HEK293 (cell line): ENCODE data around the gene HEATR3.

ENCODE experiments used
- CTCF ChIA-PET: fragments of 350-600 bp; formaldehyde crosslinking; extraction: SDS; loops from one replicate; lab custom pipeline; 2021; ENCODE audit warnings: antibody characterized with exemption; lab: Yijun Ruan, JAX
- POLR2A ChIA-PET: fragments of 300-600 bp; formaldehyde crosslinking; extraction: SDS; loops from one replicate; lab custom pipeline; 2020; ENCODE audit warnings: antibody characterized with exemption, inconsistent platforms; lab: Yijun Ruan, JAX
- H3K27ac ChIP-seq: fragments of 200-500 bp; sonication (Bioruptor generic); 2 replicates; pipeline ENCODE4 v1.5.1; 2014; ENCODE audit warnings: low read depth, low read length, control low read depth, inconsistent platforms; ENCODE audit errors: extremely low read depth
- H3K36me3 ChIP-seq, 2 experiments: fragments of 200-500 bp in 1 of 2; sonication (Bioruptor generic) in 1 of 2; 1 replicate in 1 of 2; 2 replicates in 1 of 2; pipeline ENCODE4 v1.5.1; 2014 to 2017; ENCODE audit warnings: inconsistent platforms in 2 of 2, low read length in 2 of 2; ENCODE audit not compliant: control insufficient read depth in 2 of 2, insufficient read depth in 1 of 2
- H3K4me1 ChIP-seq: fragments of 200-500 bp; sonication (Bioruptor generic); 2 replicates; pipeline ENCODE4 v1.5.1; 2014; ENCODE audit warnings: mild to moderate bottlenecking, low read length, inconsistent platforms; ENCODE audit not compliant: control insufficient read depth, insufficient read depth
- H3K4me3 ChIP-seq: 2 replicates; pipeline ENCODE4 v1.5.1; 2011; ENCODE audit warnings: low read depth, mild to moderate bottlenecking, control low read depth, low read length, moderate library complexity
- H3K9me3 ChIP-seq: fragments of 200-500 bp; sonication (Bioruptor generic); 2 replicates; pipeline ENCODE4 v1.5.1; 2014; ENCODE audit warnings: low read depth, low read length, inconsistent platforms; ENCODE audit not compliant: control insufficient read depth, insufficient read depth
- EGR2 ChIP-seq: fragments of 450-650 bp; formaldehyde crosslinking; IDR thresholded peaks from 2 replicates; pipeline ENCODE4 v1.5.1; 2016; ENCODE audit warnings: low read depth, missing biosample characterization, missing genetic modification characterization
- IKZF3 ChIP-seq: fragments of 450-650 bp; IDR thresholded peaks from 2 replicates; pipeline ENCODE4 v1.5.0; 2018; ENCODE audit warnings: missing biosample characterization, mild to moderate bottlenecking, missing genetic modification characterization, moderate library complexity
- KLF9 ChIP-seq: fragments of 450-650 bp; formaldehyde crosslinking; IDR thresholded peaks from 2 replicates; pipeline ENCODE4 v1.5.1; 2016; ENCODE audit warnings: missing biosample characterization, missing genetic modification characterization, low read depth
- MEIS1 ChIP-seq: sonication (generic); formaldehyde crosslinking; IDR thresholded peaks from 2 replicates; pipeline ENCODE4 v1.8.1; 2022; ENCODE audit warnings: missing genetic modification reagents, mild to moderate bottlenecking, borderline replicate concordance
- OSR2 ChIP-seq: fragments of 450-650 bp; formaldehyde crosslinking; IDR thresholded peaks from 2 replicates; pipeline ENCODE4 v1.5.1; 2016; ENCODE audit warnings: missing biosample characterization, missing genetic modification characterization
- SCRT1 ChIP-seq: fragments of 450-650 bp; formaldehyde crosslinking; IDR thresholded peaks from 2 replicates; pipeline ENCODE4 v1.5.1; 2016; ENCODE audit warnings: missing biosample characterization, missing genetic modification characterization, borderline replicate concordance
- SP2 ChIP-seq: fragments of 450-650 bp; formaldehyde crosslinking; IDR thresholded peaks from 2 replicates; pipeline ENCODE4 v1.5.1; 2016; ENCODE audit warnings: missing biosample characterization, missing genetic modification characterization
- ZBTB17 ChIP-seq: fragments of 450-650 bp; formaldehyde crosslinking; IDR thresholded peaks from 2 replicates; pipeline ENCODE4 v1.5.1; 2016; ENCODE audit warnings: missing biosample characterization, missing genetic modification characterization
- ZBTB48 ChIP-seq: fragments of 450-650 bp; formaldehyde crosslinking; IDR thresholded peaks from 2 replicates; pipeline ENCODE4 v1.5.1; 2016; ENCODE audit warnings: missing biosample characterization, missing genetic modification characterization
- ZBTB7A ChIP-seq: fragments of 450-650 bp; formaldehyde crosslinking; IDR thresholded peaks from 2 replicates; pipeline ENCODE4 v1.5.1; 2016; ENCODE audit warnings: low read depth, missing biosample characterization, missing genetic modification characterization
- ZNF202 ChIP-seq: fragments of 450-650 bp; formaldehyde crosslinking; IDR thresholded peaks from 2 replicates; pipeline ENCODE4 v1.5.1; 2016; ENCODE audit warnings: missing biosample characterization, missing genetic modification characterization, borderline replicate concordance
- ZNF221 ChIP-seq: fragments of 450-650 bp; formaldehyde crosslinking; IDR thresholded peaks from 2 replicates; pipeline ENCODE4 v1.5.1; 2017; ENCODE audit warnings: missing biosample characterization, missing genetic modification characterization, borderline replicate concordance
- ZNF561 ChIP-seq: fragments of 450-650 bp; IDR thresholded peaks from 2 replicates; pipeline ENCODE4 v1.5.1; 2018; ENCODE audit warnings: missing biosample characterization, missing genetic modification characterization, borderline replicate concordance
- ZNF571 ChIP-seq: fragments of 450-650 bp; formaldehyde crosslinking; IDR thresholded peaks from 2 replicates; pipeline ENCODE4 v1.5.0; 2017; ENCODE audit warnings: missing biosample characterization, missing genetic modification characterization
- ZNF626 ChIP-seq: fragments of 450-650 bp; sonication (Bioruptor Pico); formaldehyde crosslinking; IDR thresholded peaks from 2 replicates; pipeline ENCODE4 v1.5.1; 2018; ENCODE audit warnings: missing biosample characterization, missing genetic modification characterization, inconsistent platforms
- ZNF785 ChIP-seq: fragments of 450-650 bp; formaldehyde crosslinking; IDR thresholded peaks from 2 replicates; pipeline ENCODE4 v1.5.1; 2016; ENCODE audit warnings: missing biosample characterization, missing genetic modification characterization
- TF ChIP-seq, protein P1 (sequence below): fragments of 450-650 bp; formaldehyde crosslinking; IDR thresholded peaks from 2 replicates; pipeline ENCODE4 v1.5.1; 2016; ENCODE audit warnings: missing biosample characterization, missing genetic modification characterization
- TF ChIP-seq, protein P2 (sequence below): fragments of 450-650 bp; formaldehyde crosslinking; IDR thresholded peaks from 2 replicates; pipeline ENCODE4 v1.5.1; 2016; ENCODE audit warnings: missing biosample characterization, missing genetic modification characterization
- TF ChIP-seq, protein P3 (sequence below): fragments of 450-650 bp; formaldehyde crosslinking; IDR thresholded peaks from 2 replicates; pipeline ENCODE4 v1.5.1; 2016; ENCODE audit warnings: missing biosample characterization, missing genetic modification characterization, borderline replicate concordance
- TF ChIP-seq, protein P4 (sequence below): fragments of 450-650 bp; formaldehyde crosslinking; IDR thresholded peaks from 2 replicates; pipeline ENCODE4 v1.5.1; 2016; ENCODE audit warnings: missing biosample characterization, missing genetic modification characterization
- TF ChIP-seq, protein P5 (sequence below): fragments of 450-650 bp; formaldehyde crosslinking; IDR thresholded peaks from 2 replicates; pipeline ENCODE4 v1.5.1; 2017; ENCODE audit warnings: missing biosample characterization, missing genetic modification characterization
- TF ChIP-seq, protein P6 (sequence below): IDR thresholded peaks from 2 replicates; pipeline ENCODE4 v1.6.1; 2011; ENCODE audit warnings: mild to moderate bottlenecking, low read depth, low read length, borderline replicate concordance

The HEATR3 gene

DNA sequence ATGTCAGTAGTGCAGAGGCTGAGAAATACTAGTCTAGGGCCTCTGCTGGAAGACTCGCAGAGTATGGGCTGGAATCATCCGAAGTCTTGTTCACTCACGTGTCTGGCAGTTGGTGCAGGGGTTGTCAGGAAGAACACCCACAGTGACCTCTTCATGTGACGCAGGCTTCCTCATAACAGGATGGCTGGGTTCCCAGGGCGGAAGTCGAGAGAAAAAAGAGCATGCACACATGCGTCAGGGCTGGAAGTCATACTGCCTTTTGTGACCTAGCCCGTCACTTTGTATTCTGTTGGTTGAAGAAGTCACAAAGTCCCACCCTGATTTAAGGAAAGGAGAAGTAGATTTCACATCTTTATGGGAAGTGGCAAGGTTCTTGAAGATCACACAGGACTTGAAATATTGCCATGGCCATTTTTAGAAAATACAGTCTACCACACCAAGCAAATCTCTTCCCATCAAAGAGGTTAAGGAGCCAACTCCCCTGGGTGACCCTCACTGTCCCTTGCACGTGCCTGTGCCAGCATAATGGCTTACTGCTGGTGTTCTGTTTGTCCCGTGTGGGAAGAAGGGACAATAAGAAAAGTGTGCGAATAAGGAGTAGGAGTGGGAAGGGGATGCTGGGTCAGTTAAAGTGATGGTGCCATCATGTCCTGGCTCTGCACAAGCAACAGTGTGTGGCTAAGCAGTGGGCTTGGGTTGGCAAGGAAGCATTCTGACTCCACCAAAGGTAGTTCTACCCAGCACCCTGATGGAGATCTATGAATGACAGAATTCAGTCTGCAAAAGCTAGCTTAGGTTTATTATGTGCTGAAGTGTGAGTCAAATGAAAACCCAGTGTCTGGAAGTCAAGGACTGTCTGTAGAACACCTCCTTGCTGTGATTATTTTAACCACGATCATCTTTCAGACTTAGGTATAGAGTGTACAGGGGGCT is 28.1 kb downstream of the HEATR3 start:
- H3K36me3 ChIP-seq = peaks cover 22 to 44% of the 10 kb centered on the region in 2 experiments; a peak in 2 of 3 replicates
- TF ChIP-seq ZNF626 (tag by site-specific recombination) = no peak
- TF ChIP-seq KLF9 = no peak
- no peak for TF ChIP-seq SCRT1
- TF ChIP-seq ZNF221 (tag by site-specific recombination) = no peak
- TF ChIP-seq MEIS1 (CRISPR knock-in tag) = no peak
- TF ChIP-seq, protein P1, sequence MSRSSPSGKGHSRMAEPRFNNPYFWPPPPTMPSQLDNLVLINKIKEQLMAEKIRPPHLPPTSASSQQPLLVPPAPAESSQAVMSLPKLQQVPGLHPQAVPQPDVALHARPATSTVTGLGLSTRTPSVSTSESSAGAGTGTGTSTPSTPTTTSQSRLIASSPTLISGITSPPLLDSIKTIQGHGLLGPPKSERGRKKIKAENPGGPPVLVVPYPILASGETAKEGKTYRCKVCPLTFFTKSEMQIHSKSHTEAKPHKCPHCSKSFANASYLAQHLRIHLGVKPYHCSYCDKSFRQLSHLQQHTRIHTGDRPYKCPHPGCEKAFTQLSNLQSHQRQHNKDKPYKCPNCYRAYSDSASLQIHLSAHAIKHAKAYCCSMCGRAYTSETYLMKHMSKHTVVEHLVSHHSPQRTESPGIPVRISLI (tag by site-specific recombination) = no peak
- TF ChIP-seq SP2 (tag by site-specific recombination) = no peak
- TF ChIP-seq, protein P2, sequence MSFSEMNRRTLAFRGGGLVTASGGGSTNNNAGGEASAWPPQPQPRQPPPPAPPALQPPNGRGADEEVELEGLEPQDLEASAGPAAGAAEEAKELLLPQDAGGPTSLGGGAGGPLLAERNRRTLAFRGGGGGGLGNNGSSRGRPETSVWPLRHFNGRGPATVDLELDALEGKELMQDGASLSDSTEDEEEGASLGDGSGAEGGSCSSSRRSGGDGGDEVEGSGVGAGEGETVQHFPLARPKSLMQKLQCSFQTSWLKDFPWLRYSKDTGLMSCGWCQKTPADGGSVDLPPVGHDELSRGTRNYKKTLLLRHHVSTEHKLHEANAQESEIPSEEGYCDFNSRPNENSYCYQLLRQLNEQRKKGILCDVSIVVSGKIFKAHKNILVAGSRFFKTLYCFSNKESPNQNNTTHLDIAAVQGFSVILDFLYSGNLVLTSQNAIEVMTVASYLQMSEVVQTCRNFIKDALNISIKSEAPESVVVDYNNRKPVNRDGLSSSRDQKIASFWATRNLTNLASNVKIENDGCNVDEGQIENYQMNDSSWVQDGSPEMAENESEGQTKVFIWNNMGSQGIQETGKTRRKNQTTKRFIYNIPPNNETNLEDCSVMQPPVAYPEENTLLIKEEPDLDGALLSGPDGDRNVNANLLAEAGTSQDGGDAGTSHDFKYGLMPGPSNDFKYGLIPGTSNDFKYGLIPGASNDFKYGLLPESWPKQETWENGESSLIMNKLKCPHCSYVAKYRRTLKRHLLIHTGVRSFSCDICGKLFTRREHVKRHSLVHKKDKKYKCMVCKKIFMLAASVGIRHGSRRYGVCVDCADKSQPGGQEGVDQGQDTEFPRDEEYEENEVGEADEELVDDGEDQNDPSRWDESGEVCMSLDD = no peak
- TF ChIP-seq ZNF571 (tag by site-specific recombination) = no peak
- TF ChIP-seq, protein P3, sequence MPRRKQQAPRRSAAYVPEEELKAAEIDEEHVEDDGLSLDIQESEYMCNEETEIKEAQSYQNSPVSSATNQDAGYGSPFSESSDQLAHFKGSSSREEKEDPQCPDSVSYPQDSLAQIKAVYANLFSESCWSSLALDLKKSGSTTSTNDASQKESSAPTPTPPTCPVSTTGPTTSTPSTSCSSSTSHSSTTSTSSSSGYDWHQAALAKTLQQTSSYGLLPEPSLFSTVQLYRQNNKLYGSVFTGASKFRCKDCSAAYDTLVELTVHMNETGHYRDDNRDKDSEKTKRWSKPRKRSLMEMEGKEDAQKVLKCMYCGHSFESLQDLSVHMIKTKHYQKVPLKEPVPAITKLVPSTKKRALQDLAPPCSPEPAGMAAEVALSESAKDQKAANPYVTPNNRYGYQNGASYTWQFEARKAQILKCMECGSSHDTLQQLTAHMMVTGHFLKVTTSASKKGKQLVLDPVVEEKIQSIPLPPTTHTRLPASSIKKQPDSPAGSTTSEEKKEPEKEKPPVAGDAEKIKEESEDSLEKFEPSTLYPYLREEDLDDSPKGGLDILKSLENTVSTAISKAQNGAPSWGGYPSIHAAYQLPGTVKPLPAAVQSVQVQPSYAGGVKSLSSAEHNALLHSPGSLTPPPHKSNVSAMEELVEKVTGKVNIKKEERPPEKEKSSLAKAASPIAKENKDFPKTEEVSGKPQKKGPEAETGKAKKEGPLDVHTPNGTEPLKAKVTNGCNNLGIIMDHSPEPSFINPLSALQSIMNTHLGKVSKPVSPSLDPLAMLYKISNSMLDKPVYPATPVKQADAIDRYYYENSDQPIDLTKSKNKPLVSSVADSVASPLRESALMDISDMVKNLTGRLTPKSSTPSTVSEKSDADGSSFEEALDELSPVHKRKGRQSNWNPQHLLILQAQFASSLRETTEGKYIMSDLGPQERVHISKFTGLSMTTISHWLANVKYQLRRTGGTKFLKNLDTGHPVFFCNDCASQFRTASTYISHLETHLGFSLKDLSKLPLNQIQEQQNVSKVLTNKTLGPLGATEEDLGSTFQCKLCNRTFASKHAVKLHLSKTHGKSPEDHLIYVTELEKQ (tag by site-specific recombination) = no peak
- no peak for TF ChIP-seq ZNF561 (tag by site-specific recombination)
- TF ChIP-seq, protein P4, sequence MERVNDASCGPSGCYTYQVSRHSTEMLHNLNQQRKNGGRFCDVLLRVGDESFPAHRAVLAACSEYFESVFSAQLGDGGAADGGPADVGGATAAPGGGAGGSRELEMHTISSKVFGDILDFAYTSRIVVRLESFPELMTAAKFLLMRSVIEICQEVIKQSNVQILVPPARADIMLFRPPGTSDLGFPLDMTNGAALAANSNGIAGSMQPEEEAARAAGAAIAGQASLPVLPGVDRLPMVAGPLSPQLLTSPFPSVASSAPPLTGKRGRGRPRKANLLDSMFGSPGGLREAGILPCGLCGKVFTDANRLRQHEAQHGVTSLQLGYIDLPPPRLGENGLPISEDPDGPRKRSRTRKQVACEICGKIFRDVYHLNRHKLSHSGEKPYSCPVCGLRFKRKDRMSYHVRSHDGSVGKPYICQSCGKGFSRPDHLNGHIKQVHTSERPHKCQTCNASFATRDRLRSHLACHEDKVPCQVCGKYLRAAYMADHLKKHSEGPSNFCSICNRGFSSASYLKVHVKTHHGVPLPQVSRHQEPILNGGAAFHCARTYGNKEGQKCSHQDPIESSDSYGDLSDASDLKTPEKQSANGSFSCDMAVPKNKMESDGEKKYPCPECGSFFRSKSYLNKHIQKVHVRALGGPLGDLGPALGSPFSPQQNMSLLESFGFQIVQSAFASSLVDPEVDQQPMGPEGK = no peak
- no peak for TF ChIP-seq IKZF3 (tag by site-specific recombination)
- no peak overlapping the region for H3K27ac ChIP-seq
- CTCF ChIA-PET = no interaction called here
- no peaks in the 10 kb centered on the region for H3K4me1 ChIP-seq
- no peak overlapping the region for H3K4me3 ChIP-seq
- POLR2A ChIA-PET = no interaction called here
- no peaks in the 10 kb centered on the region for H3K9me3 ChIP-seq

DNA sequence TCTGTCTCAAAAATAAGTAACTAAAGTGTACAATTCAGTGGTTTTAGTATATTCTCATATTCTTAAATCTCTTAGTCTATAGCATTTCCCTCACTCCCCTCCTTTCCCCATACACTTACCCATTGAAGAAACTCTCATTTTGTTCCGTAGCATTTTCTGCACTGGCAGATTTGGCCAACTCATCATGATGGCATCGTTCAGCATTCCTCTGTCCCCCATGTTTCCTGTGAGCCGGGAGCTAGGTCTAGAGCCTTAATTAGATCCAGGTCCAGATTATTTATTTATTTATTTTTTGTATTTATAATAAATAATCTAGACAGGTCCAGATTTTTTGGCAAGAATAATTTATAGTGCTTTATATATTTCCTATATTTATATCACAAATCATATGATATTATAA is 31.0 kb downstream of the HEATR3 start:
- no peak overlapping the region for H3K27ac ChIP-seq
- ChIA-PET POLR2A (no interaction called here), CTCF (interaction anchor here (1.1 kb wide), 1 partner anchor 114 kb away, joined by 4 read pairs; no protein-coding TSS in a partner anchor)
- no peaks in the 10 kb centered on the region for H3K9me3 ChIP-seq
- no peaks in the 10 kb centered on the region for H3K4me1 ChIP-seq
- H3K4me3 ChIP-seq = no peak overlapping the region
- peaks cover 25 to 53% of the 10 kb centered on the region in 2 experiments; a peak in 2 of 3 replicates for H3K36me3 ChIP-seq
- TF ChIP-seq ZBTB48 (tag by site-specific recombination) (no peak), ZNF785 (no peak), OSR2 (tag by site-specific recombination) (no peak), IKZF3 (tag by site-specific recombination) (no peak), ZBTB17 (tag by site-specific recombination) (no peak), ZNF202 (tag by site-specific recombination) (no peak), ZBTB7A (tag by site-specific recombination) (no peak), EGR2 (tag by site-specific recombination) (no peak)
- TF ChIP-seq, protein P5, sequence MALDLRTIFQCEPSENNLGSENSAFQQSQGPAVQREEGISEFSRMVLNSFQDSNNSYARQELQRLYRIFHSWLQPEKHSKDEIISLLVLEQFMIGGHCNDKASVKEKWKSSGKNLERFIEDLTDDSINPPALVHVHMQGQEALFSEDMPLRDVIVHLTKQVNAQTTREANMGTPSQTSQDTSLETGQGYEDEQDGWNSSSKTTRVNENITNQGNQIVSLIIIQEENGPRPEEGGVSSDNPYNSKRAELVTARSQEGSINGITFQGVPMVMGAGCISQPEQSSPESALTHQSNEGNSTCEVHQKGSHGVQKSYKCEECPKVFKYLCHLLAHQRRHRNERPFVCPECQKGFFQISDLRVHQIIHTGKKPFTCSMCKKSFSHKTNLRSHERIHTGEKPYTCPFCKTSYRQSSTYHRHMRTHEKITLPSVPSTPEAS (tag by site-specific recombination) = no peak
- TF ChIP-seq, protein P6, sequence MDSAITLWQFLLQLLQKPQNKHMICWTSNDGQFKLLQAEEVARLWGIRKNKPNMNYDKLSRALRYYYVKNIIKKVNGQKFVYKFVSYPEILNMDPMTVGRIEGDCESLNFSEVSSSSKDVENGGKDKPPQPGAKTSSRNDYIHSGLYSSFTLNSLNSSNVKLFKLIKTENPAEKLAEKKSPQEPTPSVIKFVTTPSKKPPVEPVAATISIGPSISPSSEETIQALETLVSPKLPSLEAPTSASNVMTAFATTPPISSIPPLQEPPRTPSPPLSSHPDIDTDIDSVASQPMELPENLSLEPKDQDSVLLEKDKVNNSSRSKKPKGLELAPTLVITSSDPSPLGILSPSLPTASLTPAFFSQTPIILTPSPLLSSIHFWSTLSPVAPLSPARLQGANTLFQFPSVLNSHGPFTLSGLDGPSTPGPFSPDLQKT = no peak
